Activated T-cell treated with anti-CD3 and anti-CD28 coated beads for 1 hour (primary cell): ENCODE measurements around the gene KLK12.
"Not testable (repeated sequence)": the region's sequence is repeated elsewhere in the genome, so short reads cannot be mapped to it uniquely, and the experiment has no call there.

Experiments
- DNase-seq: peaks from one replicate; pipeline ENCODE4 v3.0.0-alpha.2; 2020; ENCODE audit warnings: low read depth

The KLK12 gene

GRCh38 chr19:51015691-51016267 is 19.0 kb downstream of the KLK12 start:
- DNase-seq = no peak

GRCh38 chr19:51014242-51014641 is 20.6 kb downstream of the KLK12 start:
- no peak for DNase-seq

- no peak for DNase-seq
Observed at GRCh38 chr19:51012661-51013190, 22.1 kb downstream of the KLK12 start.

DNA sequence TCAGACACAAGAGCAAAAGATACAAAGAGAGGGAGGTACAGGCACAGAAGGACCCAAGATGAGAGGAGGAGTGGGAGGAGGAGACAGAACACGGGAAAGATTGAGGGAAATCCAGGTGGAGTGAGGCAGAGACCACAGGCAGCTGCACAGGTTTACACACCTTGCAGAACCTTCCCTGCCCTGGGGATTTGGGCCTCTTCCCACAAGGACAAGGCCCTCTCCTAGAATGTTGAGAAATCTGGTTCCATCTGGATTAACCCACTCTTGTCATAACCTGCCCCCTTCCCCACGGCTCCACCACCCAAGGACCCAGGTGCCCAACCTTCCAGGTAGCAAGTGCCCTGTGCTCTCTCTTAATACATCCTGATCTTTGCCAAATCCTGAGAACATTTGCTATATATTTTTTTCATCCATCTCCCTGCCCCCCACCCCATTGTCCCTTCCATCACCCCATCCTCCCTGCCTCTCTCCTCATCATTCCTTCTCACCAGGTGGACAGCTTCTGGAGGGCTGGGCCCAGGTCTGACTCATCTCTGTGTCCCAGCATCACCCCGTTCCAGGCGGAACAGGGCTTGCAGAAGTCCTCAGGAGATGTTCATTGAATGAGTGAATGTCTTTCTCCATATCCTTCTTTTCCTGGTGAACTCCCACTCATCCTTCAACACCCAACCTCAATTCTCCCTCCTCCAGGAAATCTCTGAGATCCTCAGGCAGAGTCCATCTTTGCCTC is 24.6 kb downstream of the KLK12 start:
- DNase-seq = no peak

DNA sequence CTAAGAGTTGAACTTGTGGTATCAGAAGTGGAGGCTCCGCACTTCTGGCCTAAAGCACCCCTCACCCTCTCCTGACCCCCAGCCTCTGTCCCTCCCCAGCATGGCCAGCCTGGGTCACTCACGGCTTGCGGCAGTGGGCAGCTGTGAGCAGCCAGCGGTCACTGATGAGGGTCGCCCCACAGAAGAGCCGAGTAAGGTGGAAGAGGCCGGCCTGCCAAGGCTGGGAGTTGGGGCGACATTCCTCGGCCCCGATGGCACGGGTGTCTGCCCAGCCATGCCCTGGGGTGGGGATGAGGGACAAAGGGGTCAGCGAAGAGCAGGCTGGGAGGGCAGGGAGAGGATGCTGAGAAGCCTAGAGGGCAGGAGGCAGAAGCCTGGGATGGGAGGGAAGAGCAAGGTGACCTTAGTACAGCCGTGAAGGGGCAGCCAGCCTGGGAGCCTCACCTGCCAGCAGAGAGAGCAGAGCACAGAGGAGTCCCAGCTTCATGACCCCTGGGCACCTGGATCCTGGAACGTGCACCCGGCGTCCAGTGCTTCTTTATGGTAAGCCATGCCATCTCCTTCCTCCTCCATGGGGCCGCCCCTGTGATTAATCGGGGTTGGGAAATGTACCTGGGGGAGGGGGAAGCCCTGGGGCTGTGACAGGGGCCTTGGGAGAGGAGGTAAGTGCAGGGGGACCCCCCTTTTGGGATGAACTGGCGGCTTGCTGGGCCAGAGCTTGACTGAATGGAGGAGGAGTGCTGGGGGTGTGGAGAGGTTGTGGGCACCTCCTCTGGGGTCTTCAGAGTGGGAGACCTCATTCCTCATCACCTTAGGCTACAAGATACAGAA is 25.5 kb downstream of the KLK12 start:
- no peak for DNase-seq

DNA sequence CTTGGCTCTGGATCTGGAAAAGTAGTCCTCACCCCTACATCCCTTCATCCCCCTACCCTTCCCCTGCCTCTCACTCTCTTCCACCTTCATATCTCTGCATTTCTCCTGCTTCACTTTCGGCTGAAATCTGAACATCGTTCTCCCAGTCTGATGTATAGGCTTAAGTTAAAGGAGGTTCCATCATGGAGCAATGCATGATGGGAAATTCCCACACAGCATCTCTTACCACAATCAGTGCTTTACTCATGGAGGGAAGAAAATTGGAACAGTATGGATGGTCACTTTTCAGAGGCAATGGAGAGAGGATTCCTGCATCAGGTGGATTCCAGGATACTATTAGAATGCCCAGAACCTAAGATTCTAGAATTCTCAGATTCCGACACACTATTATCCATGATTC is 27.3 kb downstream of the KLK12 start:
- no peak for DNase-seq

DNA sequence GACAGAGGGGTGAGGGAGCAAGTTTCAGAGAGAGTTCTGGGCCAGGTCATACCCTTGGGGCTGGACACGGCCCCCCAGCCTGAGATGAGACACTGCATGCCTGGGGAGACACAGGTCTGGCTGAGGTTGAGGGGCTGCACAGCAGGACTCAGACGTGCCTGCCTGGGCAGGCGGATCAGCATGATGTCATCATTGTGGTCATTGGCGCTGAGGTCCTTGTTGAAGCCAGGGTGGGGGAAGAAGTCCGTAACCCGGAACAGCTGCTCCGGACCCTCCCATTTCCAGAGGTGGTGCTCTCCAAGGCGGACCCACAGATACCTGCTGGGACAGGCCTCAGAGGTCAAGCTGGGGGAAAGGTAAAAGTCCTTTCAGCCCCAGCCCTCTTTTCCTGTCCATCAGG is 28.4 kb downstream of the KLK12 start:
- DNase-seq = no peak

DNA sequence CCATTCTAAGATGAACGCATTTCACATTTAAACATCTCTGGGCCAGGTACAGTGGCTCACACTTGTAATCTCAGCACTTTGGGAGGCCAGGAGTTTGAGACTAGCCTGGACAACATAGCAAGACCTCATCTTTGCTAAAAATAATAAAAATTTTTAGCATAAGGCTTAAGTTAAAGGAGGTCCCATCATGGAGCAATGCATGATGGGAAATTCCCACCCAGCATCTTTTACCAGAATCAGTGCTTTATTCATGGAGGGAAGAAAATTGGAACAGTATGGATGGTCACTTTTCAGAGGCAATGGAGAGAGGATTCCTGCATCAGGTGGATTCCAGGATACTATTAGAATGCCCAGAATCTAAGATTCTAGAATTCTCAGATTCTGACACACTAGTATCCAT is 29.6 kb downstream of the KLK12 start:
- no peak for DNase-seq

DNA sequence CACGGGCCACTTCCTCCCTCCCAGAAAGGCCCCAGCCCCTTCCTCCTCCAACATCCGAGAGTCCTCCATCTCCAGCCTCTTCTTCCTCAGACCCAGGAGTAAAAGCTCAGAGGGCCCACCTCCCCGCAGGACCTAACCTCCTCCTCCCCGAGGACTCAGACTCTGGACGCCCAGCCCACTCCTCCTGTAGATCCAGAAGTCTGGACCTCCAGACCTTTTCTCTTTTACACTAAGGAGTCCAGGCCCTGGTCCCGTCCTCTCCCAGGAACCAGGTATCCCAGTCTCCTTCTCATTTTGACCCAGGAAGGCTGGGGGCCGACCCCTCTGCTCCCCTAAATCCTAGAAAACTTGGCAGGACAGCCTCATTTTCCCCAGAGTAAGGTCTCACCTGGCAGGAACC is 31.5 kb downstream of the KLK12 start:
- DNase-seq = no peak

- DNase-seq = no peak
Observed at GRCh38 chr19:51002542-51003311, 32.1 kb downstream of the KLK12 start.

GRCh38 chr19:51002089-51002532 is 32.7 kb downstream of the KLK12 start:
- no peak for DNase-seq

- no peak for DNase-seq
Observed at GRCh38 chr19:51001515-51001914, 33.3 kb downstream of the KLK12 start, which contains the start of gene KLK8. Gene KLK8 (minus strand): TSS chr19:51001604. CDS start chr19:51001167, 437 bp downstream.

- DNase-seq = no peak
Observed at GRCh38 chr19:51000981-51001380, 33.8 kb downstream of the KLK12 start.

DNA sequence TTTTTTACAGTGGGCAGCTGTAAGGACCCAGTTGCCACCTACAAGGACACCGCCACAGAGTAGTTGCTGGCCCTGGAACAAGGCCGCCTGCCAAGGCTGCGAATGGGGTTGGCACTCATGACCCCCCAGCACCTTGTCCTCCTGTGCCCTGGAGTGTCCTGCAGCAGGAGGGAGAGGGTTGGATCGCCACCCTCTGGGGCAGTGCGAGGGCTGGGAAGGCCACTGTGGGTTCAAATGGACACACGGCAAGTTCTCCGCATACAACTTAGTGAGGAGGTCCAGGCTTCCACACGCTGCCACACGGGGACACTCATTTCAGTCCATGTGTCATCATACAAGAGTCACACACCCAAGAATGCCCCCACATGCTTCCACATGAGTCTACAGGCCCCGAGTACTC is 34.4 kb downstream of the KLK12 start:
- DNase-seq = no peak

- DNase-seq = no peak
Observed at GRCh38 chr19:50998686-50999085, 36.1 kb downstream of the KLK12 start.

- no peak for DNase-seq
Observed at GRCh38 chr19:50998061-50998460, 36.7 kb downstream of the KLK12 start.

GRCh38 chr19:50994129-50994528 is 40.7 kb downstream of the KLK12 start:
- no peak for DNase-seq

DNA sequence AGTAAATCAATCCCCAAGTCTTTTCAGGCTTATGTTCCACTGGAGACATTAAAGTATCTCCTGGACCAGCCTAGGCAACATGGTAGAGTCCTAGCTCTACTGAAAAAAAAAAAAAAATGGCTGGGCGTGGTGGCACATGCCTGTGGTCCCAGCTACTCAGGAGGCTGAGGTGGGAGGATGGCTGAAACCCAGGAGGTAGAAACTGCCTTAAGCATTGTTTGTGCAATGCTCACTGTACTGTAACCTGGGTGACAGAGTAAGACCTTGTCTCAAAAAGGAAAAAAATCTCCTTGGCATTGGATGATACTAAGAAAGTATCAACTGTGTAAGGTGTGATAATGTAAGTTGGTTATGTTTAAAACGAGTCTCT is 42.2 kb downstream of the KLK12 start:
- no peak for DNase-seq

DNA sequence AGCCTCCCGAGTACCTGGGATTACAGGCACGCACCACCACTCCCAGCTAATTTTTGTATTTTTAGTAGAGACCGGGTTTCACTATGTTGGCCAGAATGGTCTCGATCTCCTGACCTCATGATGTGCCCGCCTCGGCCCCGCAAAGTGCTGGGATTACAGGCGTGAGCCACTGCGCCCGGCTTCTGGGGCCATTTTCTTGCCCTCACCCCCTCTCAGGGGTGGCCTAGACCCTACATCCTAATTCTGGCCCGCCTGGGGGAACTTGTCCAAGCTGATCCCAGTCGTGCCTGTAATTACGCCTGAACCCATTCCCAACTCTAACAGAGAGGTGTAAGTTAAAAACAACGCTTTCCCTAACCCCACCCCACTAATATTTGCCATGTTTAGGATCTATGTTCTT is 50.4 kb downstream of the KLK12 start:
- not testable (repeated sequence) for DNase-seq

DNA sequence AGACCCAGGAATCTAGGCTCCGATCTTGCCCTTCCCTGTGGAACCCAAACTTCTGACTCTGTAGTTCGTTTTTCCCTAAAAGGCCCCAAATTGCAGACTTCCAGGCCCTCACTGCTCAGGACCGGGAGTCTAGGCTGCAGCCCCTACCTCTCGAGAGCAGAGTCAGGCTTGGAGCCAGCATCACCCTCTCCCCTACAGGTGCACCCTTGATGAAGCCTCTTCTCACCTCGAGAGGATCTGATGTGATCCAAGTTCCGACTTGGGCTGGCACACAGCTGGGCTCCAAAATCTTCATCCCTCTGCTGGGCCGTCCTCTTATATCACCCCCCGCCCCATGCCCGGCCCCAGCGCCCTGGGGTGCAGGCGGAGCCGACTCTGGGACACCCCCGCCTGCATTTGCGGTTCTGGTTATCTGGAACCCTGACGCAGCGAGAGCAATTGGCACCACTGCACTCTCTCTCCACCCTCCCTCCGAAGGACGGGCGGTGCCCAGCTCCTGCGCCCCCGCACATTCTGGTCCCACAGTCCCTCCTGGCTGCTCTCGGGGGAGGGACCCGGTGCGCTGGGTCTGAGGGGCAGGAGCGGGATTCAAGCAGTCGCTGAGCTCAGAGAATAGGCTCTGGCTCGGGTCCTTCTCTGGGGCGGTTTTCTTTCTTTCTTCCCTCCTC is 51.0 kb downstream of the KLK12 start, which contains the start of gene KLK7:
TSS of gene KLK7 (minus strand) at position 293 of the 668 bp plus-strand sequence. CDS start 1,518 bp downstream, outside the sequence.
- DNase-seq = no peak

GRCh38 chr19:50982186-50982585 is 52.6 kb downstream of the KLK12 start:
- DNase-seq = no peak
